H1 (cell line): Measurements from ENCODE around the gene CRTC2. TPM values are rescaled to one million over a fixed set of nuclear protein-coding genes. Genes with fewer than 3 reads are reported as not detected.

Source experiments
- CREB1 ChIP-seq: IDR thresholded peaks from 2 replicates; pipeline ENCODE4 v1.6.1; 2012; ENCODE audit warnings: inconsistent platforms
- KDM1A ChIP-seq: fragments of 200-600, 300-600 bp; sonication (generic); IDR thresholded peaks from 2 replicates; pipeline ENCODE4 v1.7.1; 2016; ENCODE audit warnings: mild to moderate bottlenecking, low read length, borderline replicate concordance
- PHF8 ChIP-seq: fragments of 200-600 bp; sonication (generic); conservative IDR thresholded peaks from 2 replicates; pipeline ENCODE4 v1.7.1; 2012; ENCODE audit warnings: low read depth, mild to moderate bottlenecking, inconsistent platforms, low read length, moderate library complexity
- SAP30 ChIP-seq: fragments of 300-600 bp; sonication (generic); IDR thresholded peaks from 2 replicates; pipeline ENCODE4 v1.7.1; 2012; ENCODE audit warnings: low read length, moderate library complexity, mild to moderate bottlenecking, inconsistent platforms; ENCODE audit not compliant: insufficient read depth, insufficient replicate concordance
- polyA plus RNA-seq, 7 experiments: library from polyadenylated mRNA; depleted of rRNA in 3 of 7; stranded (reverse) in 5 of 7; unstranded in 2 of 7; fragments of >200 nt in 5 of 7; fragments of 200-250 nt in 2 of 7; gene quantifications; 1 replicate in 5 of 7; 2 replicates in 1 of 7; 4 replicates in 1 of 7; pipeline versions ENCODE4 v1.2.1 to v1.2.3, GENCODE V29; 2011 to 2013; ENCODE audit warnings: missing spikeins in 2 of 7, mixed read lengths in 2 of 7
- total RNA-seq: library from RNA; stranded (reverse); fragmentation: NEBNext Ultra II Directional; extraction: Animal tissue kit (Norgen Biotek cat#: 25700); gene quantifications from 2 replicates; pipeline ENCODE4 v1.2.1, GENCODE V29; 2021

Gene CRTC2
- total and polyA plus RNA-seq, 2 of the 8 experiments (the other 6 are each of a cell fraction or from before 2014, with no cell fraction given) = 28.6 to 34.3 TPM

DNA sequence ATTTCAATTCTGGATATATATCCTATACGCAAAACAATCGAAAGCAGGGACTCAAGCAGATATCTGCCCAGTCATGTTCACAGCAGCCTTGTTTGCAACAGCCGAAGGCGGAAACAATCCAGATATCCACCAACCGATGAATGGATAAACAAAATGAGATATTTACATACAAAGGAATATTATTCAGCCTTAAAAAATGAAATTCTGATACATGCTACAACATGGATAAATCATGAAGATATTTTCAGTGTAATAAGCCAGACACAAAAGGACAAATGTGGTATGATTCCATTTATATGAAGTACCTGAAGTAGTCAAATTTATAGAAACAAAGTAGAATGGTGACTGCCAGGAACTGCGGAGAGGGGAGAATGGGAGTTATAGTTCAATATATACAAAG, 51.3 kb downstream of the CRTC2 start (continued):
- TF ChIP-seq PHF8 (no peak), CREB1 (no peak), KDM1A (no peak), SAP30 (no peak)
